ENCODE data around the gene EIF2AK3.

DNA sequence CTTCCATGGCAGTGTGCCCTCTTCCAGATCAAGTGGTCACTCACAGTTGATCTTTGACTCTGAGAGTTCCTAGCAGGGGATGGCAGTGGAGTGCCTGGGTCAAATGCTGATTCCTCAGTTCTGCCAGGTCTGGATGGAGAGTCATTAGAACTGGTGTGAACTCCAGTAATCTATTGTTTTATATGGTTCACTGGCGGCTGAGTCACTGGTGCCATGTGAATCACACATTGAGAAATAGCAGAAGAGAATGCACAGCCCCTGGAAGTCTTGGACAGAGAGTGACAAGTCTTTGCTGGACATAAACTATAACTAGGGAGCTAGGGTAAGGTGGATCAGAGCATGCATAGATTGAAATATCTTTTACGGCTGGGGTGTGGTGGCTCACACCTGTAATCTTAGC, 86.9 kb downstream of the EIF2AK3 start:
- TF ChIP-seq, protein P1, sequence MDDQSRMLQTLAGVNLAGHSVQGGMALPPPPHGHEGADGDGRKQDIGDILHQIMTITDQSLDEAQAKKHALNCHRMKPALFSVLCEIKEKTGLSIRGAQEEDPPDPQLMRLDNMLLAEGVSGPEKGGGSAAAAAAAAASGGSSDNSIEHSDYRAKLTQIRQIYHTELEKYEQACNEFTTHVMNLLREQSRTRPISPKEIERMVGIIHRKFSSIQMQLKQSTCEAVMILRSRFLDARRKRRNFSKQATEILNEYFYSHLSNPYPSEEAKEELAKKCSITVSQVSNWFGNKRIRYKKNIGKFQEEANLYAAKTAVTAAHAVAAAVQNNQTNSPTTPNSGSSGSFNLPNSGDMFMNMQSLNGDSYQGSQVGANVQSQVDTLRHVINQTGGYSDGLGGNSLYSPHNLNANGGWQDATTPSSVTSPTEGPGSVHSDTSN (IDR thresholded peaks at IDR 0.05), result no peak
- TF ChIP-seq, protein P2, sequence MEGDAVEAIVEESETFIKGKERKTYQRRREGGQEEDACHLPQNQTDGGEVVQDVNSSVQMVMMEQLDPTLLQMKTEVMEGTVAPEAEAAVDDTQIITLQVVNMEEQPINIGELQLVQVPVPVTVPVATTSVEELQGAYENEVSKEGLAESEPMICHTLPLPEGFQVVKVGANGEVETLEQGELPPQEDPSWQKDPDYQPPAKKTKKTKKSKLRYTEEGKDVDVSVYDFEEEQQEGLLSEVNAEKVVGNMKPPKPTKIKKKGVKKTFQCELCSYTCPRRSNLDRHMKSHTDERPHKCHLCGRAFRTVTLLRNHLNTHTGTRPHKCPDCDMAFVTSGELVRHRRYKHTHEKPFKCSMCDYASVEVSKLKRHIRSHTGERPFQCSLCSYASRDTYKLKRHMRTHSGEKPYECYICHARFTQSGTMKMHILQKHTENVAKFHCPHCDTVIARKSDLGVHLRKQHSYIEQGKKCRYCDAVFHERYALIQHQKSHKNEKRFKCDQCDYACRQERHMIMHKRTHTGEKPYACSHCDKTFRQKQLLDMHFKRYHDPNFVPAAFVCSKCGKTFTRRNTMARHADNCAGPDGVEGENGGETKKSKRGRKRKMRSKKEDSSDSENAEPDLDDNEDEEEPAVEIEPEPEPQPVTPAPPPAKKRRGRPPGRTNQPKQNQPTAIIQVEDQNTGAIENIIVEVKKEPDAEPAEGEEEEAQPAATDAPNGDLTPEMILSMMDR (IDR thresholded peaks at IDR 0.05), result no peak
- TF ChIP-seq EP300 (IDR thresholded peaks at IDR 0.05) (no peak), GATA3 (IDR thresholded peaks at IDR 0.05; ENCODE audit: borderline replicate concordance) (no peak), RAD21 (conservative IDR thresholded peaks at IDR 0.05 in 1 of 2, IDR thresholded peaks at IDR 0.05 in 1 of 2) (no peak), KDM1A (IDR thresholded peaks at IDR 0.05; ENCODE audit: low read depth) (no peak), NPAS2 (CRISPR knock-in tag; IDR thresholded peaks at IDR 0.05; ENCODE audit: borderline replicate concordance) (no peak), JUNB (IDR thresholded peaks at IDR 0.05) (no peak), CBX2 (IDR thresholded peaks at IDR 0.05; ENCODE audit: borderline replicate concordance, low read depth) (no peak)
- TF ChIP-seq, protein P3, sequence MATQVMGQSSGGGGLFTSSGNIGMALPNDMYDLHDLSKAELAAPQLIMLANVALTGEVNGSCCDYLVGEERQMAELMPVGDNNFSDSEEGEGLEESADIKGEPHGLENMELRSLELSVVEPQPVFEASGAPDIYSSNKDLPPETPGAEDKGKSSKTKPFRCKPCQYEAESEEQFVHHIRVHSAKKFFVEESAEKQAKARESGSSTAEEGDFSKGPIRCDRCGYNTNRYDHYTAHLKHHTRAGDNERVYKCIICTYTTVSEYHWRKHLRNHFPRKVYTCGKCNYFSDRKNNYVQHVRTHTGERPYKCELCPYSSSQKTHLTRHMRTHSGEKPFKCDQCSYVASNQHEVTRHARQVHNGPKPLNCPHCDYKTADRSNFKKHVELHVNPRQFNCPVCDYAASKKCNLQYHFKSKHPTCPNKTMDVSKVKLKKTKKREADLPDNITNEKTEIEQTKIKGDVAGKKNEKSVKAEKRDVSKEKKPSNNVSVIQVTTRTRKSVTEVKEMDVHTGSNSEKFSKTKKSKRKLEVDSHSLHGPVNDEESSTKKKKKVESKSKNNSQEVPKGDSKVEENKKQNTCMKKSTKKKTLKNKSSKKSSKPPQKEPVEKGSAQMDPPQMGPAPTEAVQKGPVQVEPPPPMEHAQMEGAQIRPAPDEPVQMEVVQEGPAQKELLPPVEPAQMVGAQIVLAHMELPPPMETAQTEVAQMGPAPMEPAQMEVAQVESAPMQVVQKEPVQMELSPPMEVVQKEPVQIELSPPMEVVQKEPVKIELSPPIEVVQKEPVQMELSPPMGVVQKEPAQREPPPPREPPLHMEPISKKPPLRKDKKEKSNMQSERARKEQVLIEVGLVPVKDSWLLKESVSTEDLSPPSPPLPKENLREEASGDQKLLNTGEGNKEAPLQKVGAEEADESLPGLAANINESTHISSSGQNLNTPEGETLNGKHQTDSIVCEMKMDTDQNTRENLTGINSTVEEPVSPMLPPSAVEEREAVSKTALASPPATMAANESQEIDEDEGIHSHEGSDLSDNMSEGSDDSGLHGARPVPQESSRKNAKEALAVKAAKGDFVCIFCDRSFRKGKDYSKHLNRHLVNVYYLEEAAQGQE (IDR thresholded peaks at IDR 0.05), result no peak

All from A549 (cell line).